HG03095 (cell line): ENCODE data around the gene EXTL1.

ENCODE experiments used
- ATAC-seq: cut with Tn5 transposase; IDR thresholded peaks from one replicate; pipeline ENCODE4 v1.9.1; 2021; ENCODE audit warnings: moderate library complexity; ENCODE audit not compliant: unreplicated experiment

EXTL1 gene

GRCh38 chr1:26066857-26067256 lies 45.3 kb downstream of the EXTL1 start:
- no peak for ATAC-seq

GRCh38 chr1:26067432-26067911 lies 45.9 kb downstream of the EXTL1 start, which contains the start of gene TRIM63:
Gene TRIM63 (minus strand): TSS chr1:26067630. CDS start chr1:26067494, 136 bp downstream.
- ATAC-seq = no peak

- no peak for ATAC-seq
These were observed 48.3 kb downstream of the EXTL1 start for GRCh38 chr1:26069941-26070295.

GRCh38 chr1:26070296-26070962 lies 48.9 kb downstream of the EXTL1 start:
- ATAC-seq = no peak

DNA sequence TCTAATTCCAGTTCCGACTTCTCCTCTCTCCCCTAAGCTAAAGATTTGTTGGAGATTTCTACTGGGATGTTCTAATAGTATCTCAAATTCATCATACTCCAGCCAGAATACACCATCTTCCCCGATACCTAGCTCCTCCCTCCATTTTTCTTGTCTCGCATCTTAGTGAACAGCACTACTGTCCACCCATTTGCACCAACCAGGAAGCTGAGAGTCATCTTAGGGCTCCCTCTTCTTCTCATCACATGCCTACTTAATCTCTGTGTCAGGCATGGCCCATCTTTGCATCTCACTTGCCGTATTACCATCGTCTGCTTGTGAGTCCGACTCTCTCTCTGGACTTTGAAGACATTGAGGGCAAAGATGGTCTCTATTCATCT lies 49.4 kb downstream of the EXTL1 start:
- no peak for ATAC-seq

- no peak for ATAC-seq
These were observed 50.7 kb downstream of the EXTL1 start for GRCh38 chr1:26072305-26072704.

DNA sequence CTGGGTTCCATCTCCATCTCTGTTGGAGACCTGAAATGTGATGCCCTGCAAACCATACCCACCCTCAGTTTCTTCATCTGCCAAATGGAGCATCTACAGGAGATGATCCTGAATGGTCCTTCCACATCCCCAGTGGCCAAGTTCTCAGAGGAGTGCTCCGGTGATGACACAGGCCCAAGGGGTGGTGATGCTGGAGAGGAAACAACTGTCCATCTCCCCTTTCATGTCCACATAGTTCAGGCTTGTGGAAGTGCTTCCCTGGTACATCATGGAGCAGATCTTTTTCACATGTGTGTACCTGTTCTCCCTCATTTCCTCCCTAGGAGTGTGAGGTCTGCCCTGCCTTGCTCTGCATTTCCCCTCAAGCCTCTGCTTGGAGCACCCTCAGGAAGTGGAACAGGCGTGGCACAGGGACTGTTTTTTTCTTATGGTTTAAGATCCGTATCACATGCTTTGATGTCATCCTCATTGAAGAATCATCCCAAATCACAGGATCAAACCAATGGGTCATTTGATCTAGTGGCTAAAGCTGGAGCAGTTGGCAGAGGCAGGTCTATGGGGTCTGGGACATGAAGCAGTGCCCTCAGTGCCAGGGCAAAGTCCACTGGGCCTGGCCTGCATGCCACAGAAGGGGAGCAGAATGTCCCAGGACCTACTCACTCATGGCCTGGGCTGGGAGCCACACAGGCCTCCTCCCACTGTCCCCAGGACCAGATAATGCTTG lies 54.0 kb downstream of the EXTL1 start:
- ATAC-seq = no peak

GRCh38 chr1:26077524-26077923 lies 55.9 kb downstream of the EXTL1 start:
- no peak for ATAC-seq

DNA sequence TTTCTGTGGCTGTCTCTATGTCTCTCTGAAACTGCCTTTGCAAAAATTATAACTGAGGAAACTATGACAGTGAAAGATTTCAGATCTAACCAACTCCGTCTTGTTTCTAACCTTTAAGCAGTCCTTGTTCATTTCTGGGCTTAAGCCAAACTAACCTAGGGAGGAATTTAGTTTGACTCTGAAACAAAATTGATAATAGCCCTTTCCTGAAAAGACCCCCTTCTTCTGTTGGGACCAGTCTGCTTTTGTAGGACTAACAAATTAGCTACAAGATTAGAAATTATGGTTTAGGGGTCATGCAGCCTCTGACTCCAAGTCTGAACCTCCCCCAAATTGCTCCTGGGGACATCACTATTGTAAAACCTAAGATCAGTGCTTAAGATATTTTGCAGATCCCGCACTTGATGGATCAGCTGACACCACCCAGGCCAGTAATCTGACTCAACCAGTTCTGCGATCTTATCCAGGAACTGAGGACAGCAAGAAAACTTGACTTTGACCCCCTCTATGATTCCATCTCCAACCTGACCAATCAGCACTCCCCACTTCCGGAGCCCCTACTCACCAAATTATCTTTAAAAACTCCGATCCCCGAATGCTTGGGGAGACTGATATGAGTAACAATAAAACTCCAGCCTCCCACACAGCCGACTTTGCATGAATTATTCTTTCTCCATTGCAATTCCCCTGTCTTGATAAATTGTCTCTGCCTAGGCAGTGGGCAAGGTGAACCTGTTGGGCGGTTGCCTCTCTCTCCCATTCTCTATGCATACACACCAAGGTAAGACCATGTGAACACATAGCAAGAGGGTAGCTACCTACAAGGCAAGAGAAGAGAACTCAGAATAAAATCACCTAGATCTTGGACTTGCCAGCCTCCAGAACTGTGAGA lies 57.0 kb downstream of the EXTL1 start:
- no peak for ATAC-seq

DNA sequence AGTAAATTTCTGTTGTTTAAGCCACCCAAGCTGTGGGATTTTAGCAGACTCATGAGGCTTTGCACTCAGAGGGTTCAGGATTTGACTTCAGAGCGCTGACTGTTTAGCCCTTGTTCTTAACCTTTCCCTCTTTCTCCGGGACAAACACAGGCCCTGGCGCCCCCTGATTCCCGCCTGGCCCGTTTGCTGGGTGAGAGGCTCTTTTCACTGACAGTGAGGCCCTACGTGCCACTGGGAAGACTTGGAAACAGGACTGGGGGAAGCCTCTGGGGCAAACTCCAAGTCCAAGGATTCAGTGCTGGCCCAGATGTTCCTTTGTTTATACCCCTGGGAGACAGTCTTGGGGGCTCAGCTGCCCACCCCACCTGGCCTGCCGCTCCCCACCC lies 57.6 kb downstream of the EXTL1 start:
- no peak for ATAC-seq

DNA sequence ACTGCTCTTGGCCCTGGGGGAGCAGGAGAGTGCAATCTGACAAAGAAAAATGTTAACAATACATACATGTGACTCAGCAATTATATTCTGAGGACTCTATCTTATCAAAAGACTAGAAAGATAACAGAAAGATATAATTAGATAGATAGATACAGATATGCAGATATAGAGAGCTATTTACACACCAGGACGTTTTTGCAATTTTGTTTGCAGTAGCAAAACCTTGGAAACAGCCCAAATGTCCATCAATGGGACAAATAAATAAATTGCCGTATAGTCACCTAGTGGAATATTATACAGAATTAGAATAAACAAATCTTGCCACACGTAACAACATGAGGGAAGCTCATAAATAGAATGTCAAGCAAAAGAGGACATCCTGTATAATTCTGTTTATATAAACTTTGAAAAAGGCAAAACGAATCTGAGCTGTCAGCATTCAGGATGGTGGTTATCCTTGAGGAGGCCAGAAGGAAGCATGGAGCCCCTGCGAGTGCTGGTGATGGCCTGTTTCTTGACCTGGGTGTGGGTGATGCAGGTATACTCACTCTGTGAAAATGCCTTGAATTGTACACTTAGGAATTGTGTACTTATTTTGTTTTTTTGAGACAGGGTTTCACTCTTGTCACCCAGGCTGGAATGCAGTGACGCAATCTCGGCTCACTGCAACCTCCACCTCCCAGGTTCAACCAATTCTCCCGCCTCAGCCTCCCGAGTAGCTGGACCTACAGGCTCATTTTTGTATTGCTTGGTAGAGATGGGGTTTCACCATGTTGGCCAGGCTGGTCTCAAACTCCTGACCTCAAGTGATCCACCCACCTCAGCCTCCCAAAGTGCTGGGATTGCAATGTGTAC lies 58.6 kb downstream of the EXTL1 start:
- no peak for ATAC-seq

GRCh38 chr1:26081267-26082019 lies 59.9 kb downstream of the EXTL1 start:
- ATAC-seq = no peak

DNA sequence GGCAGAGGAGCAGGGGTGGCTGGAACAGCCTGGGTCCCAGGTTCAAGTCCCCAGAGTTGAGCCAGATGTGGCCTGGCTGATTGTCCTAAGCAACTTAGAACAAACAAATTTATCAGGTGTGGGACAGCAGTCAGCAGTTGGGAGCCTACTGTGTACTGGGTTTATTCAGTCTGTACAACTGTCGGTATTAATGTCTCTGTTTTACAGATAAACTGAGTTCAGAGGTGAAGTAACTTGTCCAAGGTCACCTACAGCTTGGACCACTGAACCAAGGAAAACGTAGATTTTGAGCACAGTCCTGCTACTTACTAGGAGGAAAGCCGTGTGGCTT lies 60.4 kb downstream of the EXTL1 start:
- ATAC-seq = no peak

DNA sequence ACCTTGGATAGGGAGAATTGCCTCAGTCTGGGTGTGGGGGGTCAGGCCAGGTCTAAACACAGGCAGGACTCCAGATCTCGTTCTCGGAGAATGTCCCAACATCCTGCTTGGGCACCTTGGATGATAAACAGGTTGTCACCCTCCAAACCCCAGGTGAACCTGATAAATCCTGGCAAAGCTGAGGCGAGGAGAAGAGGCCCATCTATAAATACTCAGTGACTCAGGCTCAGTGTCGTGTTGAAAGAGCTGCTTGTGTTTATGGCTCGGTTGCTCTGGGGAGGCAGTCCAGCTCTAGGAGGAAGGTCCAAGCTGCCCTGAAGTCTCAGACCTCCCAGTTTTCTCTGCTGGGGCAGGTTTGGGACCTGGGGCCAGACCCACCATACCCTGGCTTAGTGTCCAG lies 61.6 kb downstream of the EXTL1 start:
- ATAC-seq = no peak

- ATAC-seq = no peak
These were observed 62.6 kb downstream of the EXTL1 start for GRCh38 chr1:26084091-26084561.

DNA sequence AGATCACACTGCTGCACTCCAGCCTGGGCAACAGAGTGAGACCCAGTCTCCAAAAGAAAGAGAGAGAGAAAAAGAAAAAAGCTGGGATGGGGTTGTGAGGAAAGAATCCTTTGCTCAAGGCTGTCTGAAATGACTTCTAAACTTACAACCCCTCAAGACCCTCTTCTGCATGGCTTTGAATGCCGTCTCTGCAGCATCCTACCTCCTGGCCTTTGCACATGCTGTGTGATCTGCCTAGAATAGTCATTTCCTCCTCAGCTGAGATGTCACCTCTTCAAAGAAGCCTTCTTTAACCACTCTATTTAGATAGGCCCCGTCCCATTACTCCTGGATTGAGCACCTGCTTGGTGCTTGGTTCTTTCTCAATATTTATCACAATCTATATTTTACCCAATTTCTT lies 63.3 kb downstream of the EXTL1 start:
- ATAC-seq = no peak
